Measurements from ENCODE around the gene CERKL. TPM values are rescaled to one million over a fixed set of nuclear protein-coding genes. Genes with fewer than 3 reads are reported as not detected.

CERKL gene
- polyA plus RNA-seq, 1 donor from 2014 or later: 13.0 TPM

- peaks cover 12% of the 10 kb centered on the region for H3K27me3 Mint-ChIP-seq
- no peaks in the 10 kb centered on the region for H3K36me3 Mint-ChIP-seq
Measured at GRCh38 chr2:181662287-181662686, 5.4 kb upstream of the CERKL start.

GRCh38 chr2:181660181-181660580 lies 3.3 kb upstream of the CERKL start:
- no peaks in the 10 kb centered on the region for H3K9me3 Mint-ChIP-seq
- H3K4me3 Mint-ChIP-seq: no peak overlapping the region
- H3K27me3 Mint-ChIP-seq: peaks cover 21% of the 10 kb centered on the region
- no peak overlapping the region for H3K27ac Mint-ChIP-seq
- H3K36me3 Mint-ChIP-seq: peaks cover 2% of the 10 kb centered on the region
- peaks cover 7 to 14% (median 11%) of the 10 kb centered on the region in 3 donors for H3K4me1 Mint-ChIP-seq

More at GRCh38 chr2:181662287-181662686, 5.4 kb upstream of the CERKL start:
- H3K9me3 Mint-ChIP-seq: peaks cover 0 to 6% (median 3%) of the 10 kb centered on the region in 3 donors
- no peak overlapping the region for H3K4me3 Mint-ChIP-seq
- peaks cover 3 to 4% (median 3%) of the 10 kb centered on the region in 3 donors for H3K4me1 Mint-ChIP-seq
- no peak overlapping the region for H3K27ac Mint-ChIP-seq

GRCh38 chr2:181658444-181658843 lies 1.5 kb upstream of the CERKL start:
- Mint-ChIP-seq H3K9me3 (peaks cover 0 to 2% (median 0%) of the 10 kb centered on the region in 3 donors), H3K27ac (no peak overlapping the region), H3K4me3 (no peak overlapping the region), H3K27me3 (peaks cover 21% of the 10 kb centered on the region), H3K36me3 (peaks cover 2% of the 10 kb centered on the region), H3K4me1 (peaks cover 7 to 14% (median 11%) of the 10 kb centered on the region in 3 donors)

GRCh38 chr2:181657379-181657778 lies 474 bp upstream of the CERKL start:
- no peak overlapping the region for H3K27ac Mint-ChIP-seq
- peak overlapping the region; percentile 54 to 93 (median 89) for H3K4me3 Mint-ChIP-seq
- H3K4me1 Mint-ChIP-seq: peaks cover 7 to 14% (median 11%) of the 10 kb centered on the region in 3 donors
- peaks cover 5% of the 10 kb centered on the region for H3K36me3 Mint-ChIP-seq
- peaks cover 0 to 6% (median 0%) of the 10 kb centered on the region in 3 donors for H3K9me3 Mint-ChIP-seq
- peaks cover 29% of the 10 kb centered on the region for H3K27me3 Mint-ChIP-seq

GRCh38 chr2:181655519-181655918 lies 1.4 kb downstream of the CERKL start:
- Mint-ChIP-seq H3K9me3 (peaks cover 0 to 6% (median 0%) of the 10 kb centered on the region in 3 donors), H3K4me1 (peaks cover 7 to 14% (median 11%) of the 10 kb centered on the region in 3 donors), H3K27me3 (peaks cover 33% of the 10 kb centered on the region), H3K27ac (no peak overlapping the region), H3K36me3 (peaks cover 8% of the 10 kb centered on the region), H3K4me3 (no peak overlapping the region)

GRCh38 chr2:181649436-181649979 lies 7.4 kb downstream of the CERKL start:
- H3K4me1 Mint-ChIP-seq: no peaks in the 10 kb centered on the region
- H3K27ac Mint-ChIP-seq: no peak overlapping the region
- H3K4me3 Mint-ChIP-seq: no peak overlapping the region
- peaks cover 9% of the 10 kb centered on the region for H3K36me3 Mint-ChIP-seq
- H3K27me3 Mint-ChIP-seq: peaks cover 19% of the 10 kb centered on the region
- H3K9me3 Mint-ChIP-seq: peaks cover 0 to 8% (median 0%) of the 10 kb centered on the region in 3 donors

GRCh38 chr2:181648478-181649155 lies 8.3 kb downstream of the CERKL start:
- H3K36me3 Mint-ChIP-seq: peaks cover 9% of the 10 kb centered on the region
- H3K4me1 Mint-ChIP-seq: no peaks in the 10 kb centered on the region
- H3K27me3 Mint-ChIP-seq: peaks cover 25% of the 10 kb centered on the region
- H3K4me3 Mint-ChIP-seq: no peak overlapping the region
- peaks cover 0 to 9% (median 1%) of the 10 kb centered on the region in 3 donors for H3K9me3 Mint-ChIP-seq
- no peak overlapping the region for H3K27ac Mint-ChIP-seq

- Mint-ChIP-seq H3K4me3 (no peak overlapping the region), H3K27ac (no peak overlapping the region), H3K27me3 (peaks cover 18% of the 10 kb centered on the region)
Measured at GRCh38 chr2:181646415-181646987, 10.4 kb downstream of the CERKL start.

GRCh38 chr2:181643151-181643550 lies 13.8 kb downstream of the CERKL start:
- H3K36me3 Mint-ChIP-seq: peaks cover 3% of the 10 kb centered on the region
- peaks cover 13% of the 10 kb centered on the region for H3K27me3 Mint-ChIP-seq
- H3K4me3 Mint-ChIP-seq: no peak overlapping the region
- H3K9me3 Mint-ChIP-seq: peaks cover 0 to 4% (median 1%) of the 10 kb centered on the region in 3 donors
- H3K4me1 Mint-ChIP-seq: no peaks in the 10 kb centered on the region
- H3K27ac Mint-ChIP-seq: no peak overlapping the region

More at GRCh38 chr2:181646415-181646987, 10.4 kb downstream of the CERKL start:
- Mint-ChIP-seq H3K9me3 (peaks cover 0 to 3% (median 1%) of the 10 kb centered on the region in 3 donors), H3K4me1 (no peaks in the 10 kb centered on the region), H3K36me3 (peaks cover 3% of the 10 kb centered on the region)

- Mint-ChIP-seq H3K36me3 (peaks cover 3% of the 10 kb centered on the region), H3K27me3 (peaks cover 10% of the 10 kb centered on the region), H3K9me3 (peaks cover 0 to 4% (median 1%) of the 10 kb centered on the region in 3 donors), H3K27ac (no peak overlapping the region), H3K4me3 (no peak overlapping the region), H3K4me1 (no peaks in the 10 kb centered on the region)
Measured at GRCh38 chr2:181642086-181642485, 14.8 kb downstream of the CERKL start.

- Mint-ChIP-seq H3K27ac (no peak overlapping the region), H3K9me3 (peaks cover 0 to 4% (median 1%) of the 10 kb centered on the region in 3 donors), H3K4me1 (no peaks in the 10 kb centered on the region), H3K27me3 (peaks cover 10% of the 10 kb centered on the region), H3K4me3 (no peak overlapping the region), H3K36me3 (no peaks in the 10 kb centered on the region)
Measured at GRCh38 chr2:181639686-181640085, 17.2 kb downstream of the CERKL start.

GRCh38 chr2:181632733-181633401 lies 24.0 kb downstream of the CERKL start:
- Mint-ChIP-seq H3K36me3 (no peaks in the 10 kb centered on the region), H3K9me3 (no peaks in the 10 kb centered on the region), H3K4me3 (no peak overlapping the region), H3K27me3 (peaks cover 10% of the 10 kb centered on the region), H3K4me1 (no peaks in the 10 kb centered on the region), H3K27ac (peak overlapping the region in 1 of 3 donors; percentile 82)

- H3K4me3 Mint-ChIP-seq: no peak overlapping the region
- H3K27me3 Mint-ChIP-seq: peaks cover 10% of the 10 kb centered on the region
- no peak overlapping the region for H3K27ac Mint-ChIP-seq
- no peaks in the 10 kb centered on the region for H3K4me1 Mint-ChIP-seq
- H3K9me3 Mint-ChIP-seq: peaks cover 0 to 2% (median 0%) of the 10 kb centered on the region in 3 donors
- H3K36me3 Mint-ChIP-seq: peaks cover 2% of the 10 kb centered on the region
Measured at GRCh38 chr2:181628590-181629585, 28.0 kb downstream of the CERKL start.

GRCh38 chr2:181627545-181627944 lies 29.4 kb downstream of the CERKL start:
- Mint-ChIP-seq H3K9me3 (peaks cover 0 to 2% (median 0%) of the 10 kb centered on the region in 3 donors), H3K36me3 (peaks cover 2% of the 10 kb centered on the region), H3K27me3 (peaks cover 11% of the 10 kb centered on the region)

More at GRCh38 chr2:181627545-181627944, 29.4 kb downstream of the CERKL start:
- Mint-ChIP-seq H3K27ac (no peak overlapping the region), H3K4me3 (no peak overlapping the region), H3K4me1 (no peaks in the 10 kb centered on the region)
